HS-5 (cell line): ENCODE data around the gene FOXRED2.
"Not testable (repeated sequence)": the region's sequence is repeated elsewhere in the genome, so short reads cannot be mapped to it uniquely, and the experiment has no call there.

Experiments used
- DNase-seq: peaks from one replicate; pipeline ENCODE4 v3.0.0-alpha.2; 2012; ENCODE audit warnings: low read depth

Gene FOXRED2

GRCh38 chr22:36506637-36507517 is at the start of gene FOXRED2:
Gene FOXRED2 (minus strand): TSS chr22:36507040. CDS start chr22:36506422, 618 bp downstream.
- DNase-seq, result peak; percentile 47

- no peak for DNase-seq
Measured at GRCh38 chr22:36554098-36554497, 47.3 kb upstream of the FOXRED2 start.

- no peak for DNase-seq
Measured at GRCh38 chr22:36552289-36552688, 45.4 kb upstream of the FOXRED2 start.

GRCh38 chr22:36550701-36551495 is 44.1 kb upstream of the FOXRED2 start:
- DNase-seq, result no peak

- no peak for DNase-seq
Measured at GRCh38 chr22:36549033-36549432, 42.2 kb upstream of the FOXRED2 start.

GRCh38 chr22:36548606-36549005 is 41.8 kb upstream of the FOXRED2 start:
- no peak for DNase-seq

- DNase-seq, result peak; percentile 74
Measured at GRCh38 chr22:36546932-36547331, 40.1 kb upstream of the FOXRED2 start.

- DNase-seq, result no peak
Measured at GRCh38 chr22:36546092-36546804, 39.4 kb upstream of the FOXRED2 start.

GRCh38 chr22:36544107-36544620 is 37.3 kb upstream of the FOXRED2 start:
- no peak for DNase-seq

GRCh38 chr22:36541831-36542411 is 35.1 kb upstream of the FOXRED2 start:
- peak; percentile 94 for DNase-seq

GRCh38 chr22:36540867-36541642 is 34.2 kb upstream of the FOXRED2 start:
- DNase-seq, result no peak

- no peak for DNase-seq
Measured at GRCh38 chr22:36538529-36538928, 31.7 kb upstream of the FOXRED2 start.

GRCh38 chr22:36536717-36537116 is 29.9 kb upstream of the FOXRED2 start:
- DNase-seq, result no peak

- not testable (repeated sequence) for DNase-seq
Measured at GRCh38 chr22:36533320-36533719, 26.5 kb upstream of the FOXRED2 start.

GRCh38 chr22:36532466-36532865 is 25.6 kb upstream of the FOXRED2 start:
- DNase-seq, result no peak

GRCh38 chr22:36528795-36529751 is 22.2 kb upstream of the FOXRED2 start, which contains the start of gene EIF3D:
Gene EIF3D (minus strand): TSS chr22:36529166. CDS start chr22:36526121, 3,045 bp downstream.
- peak; percentile 96 for DNase-seq

GRCh38 chr22:36528341-36528740 is 21.5 kb upstream of the FOXRED2 start:
- no peak for DNase-seq

- no peak for DNase-seq
Measured at GRCh38 chr22:36522662-36523061, 15.8 kb upstream of the FOXRED2 start.

- DNase-seq, result no peak
Measured at GRCh38 chr22:36520423-36520822, 13.6 kb upstream of the FOXRED2 start.

GRCh38 chr22:36519906-36520305 is 13.1 kb upstream of the FOXRED2 start:
- DNase-seq, result not testable (repeated sequence)
